Measurements from ENCODE around the gene CCDC97.
A peak's percentile ranks its signal among the peaks of the same experiment; 100 is the strongest.

CCDC97 gene

GRCh38 chr19:41332000-41332399 lies 22.0 kb downstream of the CCDC97 start (continued):
- TF ChIP-seq HIC1 (tag by site-specific recombination; IDR thresholded peaks at IDR 0.05) (no peak), ZNF658 (tag by site-specific recombination; IDR thresholded peaks at IDR 0.05) (no peak), ZNF341 (tag by site-specific recombination; IDR thresholded peaks at IDR 0.05; ENCODE audit: low read depth) (no peak), PRDM4 (tag by site-specific recombination; IDR thresholded peaks at IDR 0.05) (no peak), ZNF561 (tag by site-specific recombination; IDR thresholded peaks at IDR 0.05; ENCODE audit: borderline replicate concordance) (no peak), EGR2 (tag by site-specific recombination; IDR thresholded peaks at IDR 0.05; ENCODE audit: low read depth) (no peak)

GRCh38 chr19:41332468-41332867 lies 22.5 kb downstream of the CCDC97 start:
- Histone ChIP-seq H3K9me3 (ENCODE audit: control insufficient read depth, insufficient read depth, low read depth, low read length) (no peaks in the 10 kb centered on the region), H3K4me3 (ENCODE audit: low read depth, low read length) (no peak overlapping the region), H3K4me1 (ENCODE audit: control insufficient read depth, insufficient read depth, low read length) (no peaks in the 10 kb centered on the region), H3K36me3 (ENCODE audit: control insufficient read depth in 2 of 2, insufficient read depth in 1 of 2, low read length in 2 of 2) (peaks cover 30 to 49% of the 10 kb centered on the region in 2 experiments), H3K27ac (ENCODE audit: extremely low read depth, low read depth, low read length) (no peak overlapping the region)
- TF ChIP-seq ZNF664 (tag by site-specific recombination; IDR thresholded peaks at IDR 0.05) (peak; percentile 94), ZNF639 (tag by site-specific recombination; IDR thresholded peaks at IDR 0.05) (no peak)
- ChIA-PET POLR2A (interaction anchor here (0.6 to 1.3 kb wide), 3 partner anchors 14 to 351 kb away, joined by 3 to 6 read pairs (median 5); no protein-coding TSS in a partner anchor), CTCF (interaction anchor here (0.7 to 1.6 kb wide), 4 partner anchors 10 to 138 kb away, joined by 3 read pairs; partner anchors contain the start of gene TGFB1)

- Histone ChIP-seq H3K4me1 (ENCODE audit: control insufficient read depth, insufficient read depth, low read length) (no peaks in the 10 kb centered on the region), H3K27ac (ENCODE audit: extremely low read depth, low read depth, low read length) (no peak overlapping the region), H3K4me3 (ENCODE audit: low read depth, low read length) (no peak overlapping the region), H3K9me3 (ENCODE audit: control insufficient read depth, insufficient read depth, low read depth, low read length) (no peaks in the 10 kb centered on the region), H3K36me3 (ENCODE audit: control insufficient read depth in 2 of 2, insufficient read depth in 1 of 2, low read length in 2 of 2) (peaks cover 44 to 45% of the 10 kb centered on the region in 2 experiments)
- no peak for TF ChIP-seq ZBTB26 (tag by site-specific recombination; optimal IDR thresholded peaks at IDR 0.05)
- TF ChIP-seq ZNF280C (tag by site-specific recombination; IDR thresholded peaks at IDR 0.05) = no peak
- TF ChIP-seq TRIM28 (IDR thresholded peaks at IDR 0.05; ENCODE audit: borderline replicate concordance, low read length) = no peak
- no peak for TF ChIP-seq ZNF174 (tag by site-specific recombination; IDR thresholded peaks at IDR 0.05)
- no peak for TF ChIP-seq SP2 (tag by site-specific recombination; IDR thresholded peaks at IDR 0.05)
- TF ChIP-seq ZIC2 (tag by site-specific recombination; IDR thresholded peaks at IDR 0.05) = no peak
- POLR2A ChIA-PET = interaction anchor here (0.7 to 1.4 kb wide), 3 partner anchors 18 to 221 kb away, joined by 3 read pairs; partner anchors contain the start of gene CYP2F1
- CTCF ChIA-PET = interaction anchor here (0.8 kb wide), 1 partner anchor 43 kb away, joined by 3 read pairs; no protein-coding TSS in a partner anchor
These were observed 24.8 kb downstream of the CCDC97 start for GRCh38 chr19:41334793-41335192.
